GM04504 (cell line): ENCODE measurements around the gene KRT32.

Experiments
- DNase-seq: peaks from one replicate; pipeline ENCODE4 v3.0.0-alpha.2; 2012; ENCODE audit warnings: low read depth

Gene KRT32

GRCh38 chr17:41492351-41492750 lies 25.2 kb upstream of the KRT32 start:
- no peak for DNase-seq

DNA sequence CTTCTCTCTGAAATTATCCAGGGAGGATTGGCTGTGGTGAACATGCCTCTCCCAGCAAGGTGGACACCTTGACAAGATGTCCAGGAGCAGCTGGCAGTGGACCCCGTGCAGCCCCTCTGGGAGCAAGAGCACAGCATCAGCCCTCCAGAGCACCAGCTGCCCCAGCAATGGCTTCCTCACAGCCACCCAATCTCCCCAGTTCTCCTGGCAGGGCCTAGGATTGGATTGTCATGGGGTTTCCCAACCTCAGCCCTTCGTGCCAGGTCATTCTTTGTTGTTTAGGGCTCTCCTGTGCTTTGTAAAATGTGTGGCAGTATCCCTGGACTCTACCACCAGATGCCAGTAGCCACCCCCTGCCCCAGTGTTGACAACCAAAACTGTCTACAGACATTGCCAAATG lies 24.3 kb upstream of the KRT32 start:
- DNase-seq: no peak

DNA sequence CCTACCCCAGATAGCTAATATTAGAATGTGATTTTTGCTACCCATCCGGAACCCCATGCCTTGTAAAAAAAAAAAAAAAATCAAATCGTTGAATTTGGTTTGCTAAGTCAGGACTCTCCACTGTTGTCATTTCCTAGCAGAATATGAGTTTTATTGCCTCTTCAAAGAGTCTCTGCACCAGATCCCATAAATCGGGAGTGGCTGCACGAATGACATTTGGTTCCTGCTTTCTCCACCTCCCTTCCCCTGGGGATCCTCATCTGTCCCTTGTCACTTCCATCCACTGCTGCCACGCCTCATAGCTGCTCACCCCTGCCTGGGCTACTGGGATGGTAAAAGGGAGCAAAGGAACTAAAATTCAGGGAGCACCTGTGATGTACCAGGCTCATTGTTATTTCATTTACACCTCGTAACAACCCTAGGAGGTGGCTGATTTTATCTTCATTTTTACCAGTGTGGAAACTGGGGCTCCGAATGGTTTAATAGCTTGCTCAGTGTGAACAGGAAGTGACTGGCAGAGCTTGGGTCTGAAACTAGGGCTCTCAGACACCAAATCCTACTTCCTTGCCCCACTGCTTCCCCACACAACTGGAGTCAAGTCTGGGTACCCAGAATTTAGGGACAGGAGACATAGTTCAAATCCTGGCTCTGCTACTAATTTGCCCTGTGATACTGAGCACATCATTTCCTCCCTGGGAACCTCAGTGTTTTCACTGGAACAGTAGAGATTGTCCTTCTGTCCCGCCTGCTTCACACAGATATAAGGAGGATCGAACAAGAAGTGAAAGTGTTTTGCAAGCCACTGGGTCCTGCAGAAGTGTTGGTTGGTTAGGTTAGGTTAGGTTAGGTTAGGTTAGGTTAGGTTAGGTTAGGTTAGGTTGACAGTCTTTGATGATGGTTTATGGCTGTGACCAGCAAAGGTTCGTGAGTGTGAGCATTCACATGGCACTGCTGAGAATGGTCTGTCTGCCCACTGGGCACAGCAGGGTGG lies 23.1 kb upstream of the KRT32 start:
- no peak for DNase-seq

DNA sequence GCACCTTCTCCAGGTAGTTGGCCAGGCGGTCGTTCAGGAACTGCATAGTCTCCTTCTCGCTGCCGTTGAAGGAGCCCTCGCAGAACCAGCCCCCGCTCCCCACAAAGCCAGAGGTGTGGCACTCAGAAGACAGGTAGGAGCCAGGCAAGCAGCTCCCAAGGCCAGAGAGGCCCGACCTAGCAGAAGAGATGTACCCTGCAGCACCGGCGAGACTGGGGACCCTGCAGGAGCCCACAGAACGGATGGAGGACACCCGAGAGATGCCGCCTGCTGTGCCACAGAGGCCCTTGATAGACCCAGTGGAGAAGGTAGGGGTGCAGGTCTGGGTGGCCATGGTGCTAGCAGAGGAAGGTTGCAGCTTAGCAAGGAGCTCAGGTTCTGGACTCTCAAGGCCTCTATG lies 22.3 kb upstream of the KRT32 start, which contains the start of gene KRT36:
TSS of gene KRT36 (minus strand) at position 380 of the 400 bp plus-strand sequence. CDS start at position 334, 46 bp downstream.
- no peak for DNase-seq

DNA sequence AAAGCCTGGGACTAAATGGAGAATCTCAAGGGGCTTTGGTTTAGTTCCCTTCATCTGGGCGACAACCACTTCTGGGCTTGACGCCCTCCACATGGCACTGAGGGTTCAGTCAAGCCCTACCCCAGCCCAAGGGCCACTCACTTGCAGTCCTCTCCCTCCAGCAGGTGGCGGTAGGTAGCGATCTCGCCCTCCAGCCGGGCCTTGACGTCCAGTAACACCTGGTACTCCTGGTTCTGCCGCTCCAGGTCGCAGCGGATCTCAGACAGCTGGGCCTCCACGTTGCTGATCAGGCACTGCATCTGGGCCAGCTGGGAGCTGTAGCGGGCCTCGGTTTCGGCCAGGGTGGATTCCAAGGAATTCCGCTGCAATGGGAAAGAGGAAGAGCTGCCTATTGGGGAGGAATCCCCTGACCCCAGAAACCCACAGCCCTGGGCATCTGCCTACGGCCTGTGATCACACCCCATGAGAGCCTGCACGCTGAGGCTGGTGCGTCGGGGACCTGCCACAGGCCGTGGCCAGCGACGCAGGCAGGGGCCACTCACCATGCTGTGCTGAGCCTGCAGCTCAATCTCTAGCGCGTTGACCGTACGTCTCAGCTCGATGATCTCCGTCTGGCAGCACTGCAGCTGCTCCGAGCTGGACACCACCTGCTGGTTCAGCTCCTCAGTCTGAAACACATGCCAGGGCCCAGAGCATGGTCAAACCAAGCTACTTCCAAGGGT lies 19.8 kb upstream of the KRT32 start:
- no peak for DNase-seq

DNA sequence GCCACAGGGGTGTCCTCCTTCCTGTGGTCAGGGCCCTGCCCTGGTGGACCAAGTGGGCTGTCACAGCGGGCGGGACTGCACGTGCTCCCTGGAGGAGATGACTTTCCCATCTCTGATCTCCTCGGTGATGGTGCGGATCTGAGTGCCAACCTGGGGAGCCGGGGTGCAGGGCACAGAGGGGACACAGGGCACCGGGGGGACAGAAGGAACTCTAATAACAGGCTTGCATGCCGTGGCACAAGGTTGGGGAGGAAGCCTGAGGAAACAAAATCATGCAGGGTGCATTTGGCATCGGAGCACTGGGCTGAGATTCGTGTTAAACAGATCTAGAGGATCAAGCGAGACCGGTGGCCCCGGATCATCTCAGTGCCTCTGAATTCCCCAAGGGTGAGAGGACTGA lies 19.1 kb upstream of the KRT32 start:
- DNase-seq: no peak

DNA sequence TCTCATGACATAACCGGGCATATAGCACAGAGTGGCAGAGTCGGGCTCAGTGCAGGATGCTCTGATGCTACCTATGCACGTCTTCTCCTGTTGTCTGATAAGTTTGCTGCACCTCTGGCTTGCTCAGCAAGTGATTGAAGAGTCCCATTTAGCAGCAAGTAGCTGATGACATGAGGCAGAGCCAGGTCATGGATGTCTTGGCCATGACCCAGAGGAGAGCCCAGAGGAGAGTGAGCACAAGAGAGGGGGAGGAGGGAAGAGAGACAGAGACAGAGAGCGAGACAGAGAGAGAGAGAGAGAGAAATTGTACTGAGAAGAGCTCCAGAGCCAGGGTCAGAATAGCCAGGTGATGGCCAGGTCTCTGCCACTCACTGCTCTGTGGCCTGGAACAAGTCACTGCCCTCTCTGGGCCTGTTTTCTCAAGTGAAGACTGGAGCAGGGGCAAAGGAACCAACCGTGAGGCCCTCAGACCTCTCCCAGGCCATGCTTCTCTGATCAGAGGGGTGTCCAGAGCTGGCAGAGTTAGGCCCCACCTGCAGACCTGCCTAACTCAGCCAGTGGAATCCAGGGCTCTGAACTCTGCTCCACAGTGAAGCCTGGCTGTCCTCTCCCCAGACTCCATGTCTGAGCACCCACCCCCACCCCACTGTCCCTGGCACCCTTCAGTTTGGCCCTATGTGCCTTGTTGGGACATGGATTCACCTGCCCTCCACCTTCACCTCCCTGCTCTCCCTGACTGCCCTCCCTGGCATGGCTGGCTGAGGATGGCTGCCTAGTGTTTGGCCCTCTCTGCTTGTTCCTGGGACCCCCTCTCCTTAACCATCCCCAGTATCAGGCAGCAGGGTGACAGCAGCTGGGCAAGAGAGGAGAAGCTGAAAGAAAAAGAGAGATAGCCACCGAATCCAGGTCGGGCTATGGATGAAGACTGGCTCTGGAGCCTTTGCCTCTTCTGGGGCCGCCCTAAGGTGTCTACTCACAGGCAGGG lies 18.0 kb upstream of the KRT32 start:
- no peak for DNase-seq

- no peak for DNase-seq
Measured at GRCh38 chr17:41483991-41484826, 17.0 kb upstream of the KRT32 start.

DNA sequence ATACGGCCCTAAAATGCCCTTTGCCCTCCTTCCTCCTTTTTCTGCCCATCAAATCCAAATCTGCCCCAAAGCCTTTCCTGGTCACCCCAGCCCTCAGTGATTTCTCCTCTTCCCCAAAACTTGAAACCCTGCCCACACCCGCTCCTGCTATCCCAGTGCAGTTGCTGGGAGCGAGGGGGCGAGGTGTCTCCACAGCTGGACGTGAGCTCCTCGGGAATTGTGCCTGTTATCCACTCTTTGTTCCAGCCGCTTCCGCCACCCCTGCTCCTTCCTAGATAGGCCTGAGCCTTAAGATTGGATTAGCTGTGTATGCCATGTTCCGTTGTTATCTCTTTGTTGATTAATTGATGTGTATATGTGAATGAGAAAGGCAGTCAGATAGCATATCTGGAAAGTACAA lies 16.3 kb upstream of the KRT32 start:
- DNase-seq: no peak

- no peak for DNase-seq
Measured at GRCh38 chr17:41481036-41481435, 13.8 kb upstream of the KRT32 start, which contains the start of gene KRT35. KRT35 (minus strand) TSS chr17:41481151; CDS start chr17:41481097, 54 bp downstream.

DNA sequence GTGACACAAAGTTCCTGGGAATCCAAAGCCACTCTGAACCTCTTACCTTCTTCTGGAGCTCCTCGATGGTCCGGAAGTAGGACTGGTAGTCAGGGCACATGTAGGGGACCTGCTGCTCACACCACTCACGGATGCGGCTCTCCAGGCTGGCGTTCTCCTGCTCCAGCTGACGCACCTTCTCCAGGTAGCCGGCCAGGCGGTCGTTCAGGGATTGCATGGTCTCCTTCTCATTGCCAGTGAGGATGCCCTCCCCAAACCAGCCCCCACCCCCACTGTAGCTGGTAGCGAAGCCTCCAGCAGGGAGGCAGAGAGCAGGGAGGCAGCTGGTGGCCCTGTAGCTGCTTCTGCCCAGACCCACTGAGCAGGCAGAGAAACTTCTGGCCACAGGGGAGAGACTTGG lies 13.4 kb upstream of the KRT32 start:
- no peak for DNase-seq

- DNase-seq: no peak
Measured at GRCh38 chr17:41480136-41480535, 12.9 kb upstream of the KRT32 start.

DNA sequence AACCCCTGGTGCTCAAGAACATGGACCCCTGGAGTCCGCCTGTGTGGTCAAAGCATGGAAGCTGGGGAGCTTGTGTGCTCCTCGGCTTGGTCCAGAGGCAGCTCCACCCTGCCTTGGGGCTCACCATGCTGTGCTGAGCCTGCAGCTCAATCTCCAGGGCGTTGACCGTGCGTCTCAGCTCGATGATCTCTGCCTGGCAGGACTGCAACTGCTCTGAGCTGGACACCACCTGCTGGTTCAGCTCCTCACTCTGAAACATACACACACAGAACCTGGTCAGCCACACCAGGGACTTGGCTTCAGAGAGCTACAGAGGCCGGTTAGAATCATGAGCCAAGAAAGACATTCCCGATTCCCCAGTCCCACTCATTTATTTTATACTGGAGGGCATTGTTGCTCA lies 11.1 kb upstream of the KRT32 start:
- no peak for DNase-seq

DNA sequence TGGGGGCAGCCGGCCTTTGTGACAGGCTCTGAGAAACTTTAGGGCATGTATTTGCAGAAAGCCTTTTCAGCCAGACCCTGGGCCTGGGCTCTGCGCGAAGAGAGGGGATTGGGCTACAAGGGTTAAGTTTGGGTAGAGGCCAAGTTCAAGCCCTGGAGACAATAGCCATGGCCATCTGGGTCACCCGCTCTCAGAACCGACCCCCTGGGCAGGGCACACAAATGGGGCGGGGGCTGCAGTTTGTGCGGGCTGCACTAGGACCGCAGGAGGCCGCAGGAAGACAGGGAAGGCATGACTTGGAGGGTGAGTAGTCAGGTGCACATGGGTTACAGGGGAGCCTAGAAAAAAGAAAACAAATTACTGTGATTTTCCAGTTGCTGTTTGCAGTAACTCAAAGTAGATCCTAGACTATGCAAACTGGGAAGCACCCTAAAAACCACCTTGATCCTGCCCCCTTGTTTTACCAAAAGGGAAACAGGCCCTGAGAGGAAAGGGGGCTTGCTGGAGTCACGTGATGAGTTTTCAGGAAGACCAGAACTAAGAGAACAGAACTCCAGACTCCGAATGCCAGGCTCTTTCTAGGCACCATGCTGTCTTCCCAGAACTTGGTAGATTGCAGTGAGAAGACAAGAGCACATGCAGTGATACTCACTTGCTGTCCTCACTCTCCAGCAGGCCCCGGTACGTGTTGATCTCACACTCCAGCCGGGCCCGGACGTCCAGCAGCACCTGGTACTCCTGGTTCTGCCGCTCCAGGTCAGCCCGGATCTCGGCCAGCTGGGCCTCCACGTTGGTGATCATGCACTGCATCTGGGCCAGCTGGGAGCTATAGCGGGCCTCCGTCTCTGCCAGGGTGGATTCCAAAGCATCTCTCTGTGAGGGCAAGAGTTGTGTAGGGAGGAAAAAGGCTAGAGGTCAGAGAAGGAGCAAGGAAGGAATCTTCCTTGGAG lies 10.0 kb upstream of the KRT32 start:
- no peak for DNase-seq

GRCh38 chr17:41475421-41475820 lies 8.2 kb upstream of the KRT32 start:
- DNase-seq: no peak

- DNase-seq: no peak
Measured at GRCh38 chr17:41474863-41475262, 7.7 kb upstream of the KRT32 start.

- DNase-seq: no peak
Measured at GRCh38 chr17:41468346-41468745, 1.2 kb upstream of the KRT32 start.

DNA sequence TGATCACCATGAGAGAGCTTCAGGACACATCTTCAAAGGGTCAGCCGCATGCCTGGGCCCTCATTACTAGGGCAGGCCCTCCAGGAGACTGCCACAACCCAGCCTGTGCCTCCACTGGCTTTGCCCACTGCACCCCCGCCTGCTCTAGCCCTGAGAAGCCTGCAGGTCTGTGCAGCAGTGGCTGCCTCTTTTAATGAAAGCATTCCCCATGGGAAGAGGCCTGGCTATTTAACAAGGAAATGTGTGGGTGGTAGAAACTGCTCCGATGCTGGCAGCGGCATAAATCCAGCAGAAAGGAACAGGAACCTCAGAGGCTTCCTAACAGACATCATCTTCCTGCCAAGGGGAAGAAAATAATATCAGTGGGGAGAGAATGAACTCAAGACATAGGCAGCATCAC lies 375 bp upstream of the KRT32 start:
- no peak for DNase-seq

DNA sequence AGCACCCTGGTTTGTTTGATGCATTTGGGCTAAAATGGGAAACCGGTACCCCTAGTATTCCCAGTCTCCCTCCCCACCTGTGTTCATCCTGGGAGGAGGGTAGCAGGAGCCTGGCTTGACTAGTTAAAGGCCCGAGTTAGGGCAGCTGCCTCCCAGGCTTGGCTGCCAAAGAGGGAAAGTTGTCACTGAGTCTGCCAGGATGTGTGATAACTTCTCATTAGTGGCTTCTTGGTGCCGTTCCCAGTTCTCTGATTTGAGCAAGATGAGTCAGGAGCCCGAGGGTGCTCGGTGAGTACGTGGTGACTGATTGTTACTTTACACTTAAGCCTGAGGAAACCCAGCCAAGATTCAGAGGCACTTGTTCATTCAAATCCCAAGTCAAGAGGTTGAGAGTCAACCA lies 2.5 kb downstream of the KRT32 start:
- peak; percentile 95 for DNase-seq

DNA sequence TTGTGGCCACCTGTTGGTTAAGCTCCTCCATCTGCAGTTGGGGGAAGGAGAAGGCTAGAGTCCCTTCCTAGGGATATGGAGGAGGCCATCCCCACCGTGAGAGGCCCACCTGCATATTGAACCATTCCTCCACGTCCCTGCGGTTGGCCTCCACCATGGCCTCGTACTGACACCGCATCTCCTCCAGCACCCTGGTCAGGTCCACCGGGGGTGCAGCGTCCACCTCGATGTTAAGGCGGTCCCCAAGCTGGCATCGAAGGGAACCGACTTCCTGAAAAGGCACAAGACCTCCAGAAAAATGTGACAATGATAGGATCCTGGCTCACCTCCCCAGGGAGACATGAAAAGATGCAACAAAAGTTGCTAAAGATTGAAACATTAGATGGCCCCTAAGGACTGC lies 3.0 kb downstream of the KRT32 start:
- DNase-seq: no peak
